ENCODE results near the gene LY6G5C. TPM values are rescaled to one million over a fixed set of nuclear protein-coding genes. Genes with fewer than 3 reads are reported as not detected.

LY6G5C gene
- total and polyA plus RNA-seq, 9 of the 15 experiments (the other 6 are each of a cell fraction or from before 2014, with no cell fraction given), result 0.10 to 0.67 (median 0.46) TPM; not detected in 4

GRCh38 chr6:31663961-31664789, 16.7 kb downstream of the LY6G5C start (continued):
- TF ChIP-seq ZNF253 (CRISPR knock-in tag; conservative IDR thresholded peaks at IDR 0.05), result no peak
- no peak for TF ChIP-seq TAF7 (tag; IDR thresholded peaks at IDR 0.05)
- TF ChIP-seq, protein P1, sequence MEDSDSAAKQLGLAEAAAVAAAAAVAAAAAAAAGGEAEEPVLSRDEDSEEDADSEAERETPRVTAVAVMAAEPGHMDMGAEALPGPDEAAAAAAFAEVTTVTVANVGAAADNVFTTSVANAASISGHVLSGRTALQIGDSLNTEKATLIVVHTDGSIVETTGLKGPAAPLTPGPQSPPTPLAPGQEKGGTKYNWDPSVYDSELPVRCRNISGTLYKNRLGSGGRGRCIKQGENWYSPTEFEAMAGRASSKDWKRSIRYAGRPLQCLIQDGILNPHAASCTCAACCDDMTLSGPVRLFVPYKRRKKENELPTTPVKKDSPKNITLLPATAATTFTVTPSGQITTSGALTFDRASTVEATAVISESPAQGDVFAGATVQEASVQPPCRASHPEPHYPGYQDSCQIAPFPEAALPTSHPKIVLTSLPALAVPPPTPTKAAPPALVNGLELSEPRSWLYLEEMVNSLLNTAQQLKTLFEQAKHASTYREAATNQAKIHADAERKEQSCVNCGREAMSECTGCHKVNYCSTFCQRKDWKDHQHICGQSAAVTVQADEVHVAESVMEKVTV (CRISPR knock-in tag; IDR thresholded peaks at IDR 0.05), result no peak
- TF ChIP-seq SIRT6 (IDR thresholded peaks at IDR 0.05; ENCODE audit: low read depth, low read length), result no peak
- no peak; the same call in 1 of the 2 replicates for TF ChIP-seq DMBX1 (CRISPR knock-in tag; IDR thresholded peaks at IDR 0.05; ENCODE audit: borderline replicate concordance)
- TF ChIP-seq MECOM (CRISPR knock-in tag; IDR thresholded peaks at IDR 0.05), result no peak
- peak; percentile 4; the same call in 1 of the 2 replicates for TF ChIP-seq BCOR (IDR thresholded peaks at IDR 0.05)
- TF ChIP-seq ZNF277 (CRISPR knock-in tag; IDR thresholded peaks at IDR 0.05; ENCODE audit: borderline replicate concordance), result no peak
- TF ChIP-seq WHSC1 (IDR thresholded peaks at IDR 0.05; ENCODE audit: low read length), result no peak
- no peak for TF ChIP-seq NELFE (IDR thresholded peaks at IDR 0.05; ENCODE audit: insufficient read depth, insufficient read length)
- TF ChIP-seq ZNF408 (CRISPR knock-in tag; IDR thresholded peaks at IDR 0.05; ENCODE audit: low read depth), result 0 out of 2 replicates have a peak, but pooled peaks have one; percentile 4
- 0 out of 2 replicates have a peak, but pooled peaks have one; percentile 68 for TF ChIP-seq ARID2 (IDR thresholded peaks at IDR 0.05)
- no peak; the same call in 1 of the 2 replicates for TF ChIP-seq ZNF561 (CRISPR knock-in tag; conservative IDR thresholded peaks at IDR 0.05)
- peak; percentile 47; the same call in 1 of the 2 replicates for TF ChIP-seq TEAD4 (IDR thresholded peaks at IDR 0.05; ENCODE audit: low read length)
- TF ChIP-seq TEAD4 (CRISPR knock-in tag; IDR thresholded peaks at IDR 0.05; ENCODE audit: borderline replicate concordance), result no peak
- TF ChIP-seq, protein P2, sequence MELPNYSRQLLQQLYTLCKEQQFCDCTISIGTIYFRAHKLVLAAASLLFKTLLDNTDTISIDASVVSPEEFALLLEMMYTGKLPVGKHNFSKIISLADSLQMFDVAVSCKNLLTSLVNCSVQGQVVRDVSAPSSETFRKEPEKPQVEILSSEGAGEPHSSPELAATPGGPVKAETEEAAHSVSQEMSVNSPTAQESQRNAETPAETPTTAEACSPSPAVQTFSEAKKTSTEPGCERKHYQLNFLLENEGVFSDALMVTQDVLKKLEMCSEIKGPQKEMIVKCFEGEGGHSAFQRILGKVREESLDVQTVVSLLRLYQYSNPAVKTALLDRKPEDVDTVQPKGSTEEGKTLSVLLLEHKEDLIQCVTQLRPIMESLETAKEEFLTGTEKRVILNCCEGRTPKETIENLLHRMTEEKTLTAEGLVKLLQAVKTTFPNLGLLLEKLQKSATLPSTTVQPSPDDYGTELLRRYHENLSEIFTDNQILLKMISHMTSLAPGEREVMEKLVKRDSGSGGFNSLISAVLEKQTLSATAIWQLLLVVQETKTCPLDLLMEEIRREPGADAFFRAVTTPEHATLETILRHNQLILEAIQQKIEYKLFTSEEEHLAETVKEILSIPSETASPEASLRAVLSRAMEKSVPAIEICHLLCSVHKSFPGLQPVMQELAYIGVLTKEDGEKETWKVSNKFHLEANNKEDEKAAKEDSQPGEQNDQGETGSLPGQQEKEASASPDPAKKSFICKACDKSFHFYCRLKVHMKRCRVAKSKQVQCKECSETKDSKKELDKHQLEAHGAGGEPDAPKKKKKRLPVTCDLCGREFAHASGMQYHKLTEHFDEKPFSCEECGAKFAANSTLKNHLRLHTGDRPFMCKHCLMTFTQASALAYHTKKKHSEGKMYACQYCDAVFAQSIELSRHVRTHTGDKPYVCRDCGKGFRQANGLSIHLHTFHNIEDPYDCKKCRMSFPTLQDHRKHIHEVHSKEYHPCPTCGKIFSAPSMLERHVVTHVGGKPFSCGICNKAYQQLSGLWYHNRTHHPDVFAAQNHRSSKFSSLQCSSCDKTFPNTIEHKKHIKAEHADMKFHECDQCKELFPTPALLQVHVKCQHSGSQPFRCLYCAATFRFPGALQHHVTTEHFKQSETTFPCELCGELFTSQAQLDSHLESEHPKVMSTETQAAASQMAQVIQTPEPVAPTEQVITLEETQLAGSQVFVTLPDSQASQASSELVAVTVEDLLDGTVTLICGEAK (IDR thresholded peaks at IDR 0.05), result no peak
- TF ChIP-seq, protein P2 (CRISPR knock-in tag; IDR thresholded peaks at IDR 0.05), result no peak
